ENCODE results near the gene PDLIM5. TPM values are rescaled to one million over a fixed set of nuclear protein-coding genes. Genes with fewer than 3 reads are reported as not detected.
"Not testable (repeated sequence)": the region's sequence is repeated elsewhere in the genome, so short reads cannot be mapped to it uniquely, and the experiment has no call there.

PDLIM5 gene, protein sequence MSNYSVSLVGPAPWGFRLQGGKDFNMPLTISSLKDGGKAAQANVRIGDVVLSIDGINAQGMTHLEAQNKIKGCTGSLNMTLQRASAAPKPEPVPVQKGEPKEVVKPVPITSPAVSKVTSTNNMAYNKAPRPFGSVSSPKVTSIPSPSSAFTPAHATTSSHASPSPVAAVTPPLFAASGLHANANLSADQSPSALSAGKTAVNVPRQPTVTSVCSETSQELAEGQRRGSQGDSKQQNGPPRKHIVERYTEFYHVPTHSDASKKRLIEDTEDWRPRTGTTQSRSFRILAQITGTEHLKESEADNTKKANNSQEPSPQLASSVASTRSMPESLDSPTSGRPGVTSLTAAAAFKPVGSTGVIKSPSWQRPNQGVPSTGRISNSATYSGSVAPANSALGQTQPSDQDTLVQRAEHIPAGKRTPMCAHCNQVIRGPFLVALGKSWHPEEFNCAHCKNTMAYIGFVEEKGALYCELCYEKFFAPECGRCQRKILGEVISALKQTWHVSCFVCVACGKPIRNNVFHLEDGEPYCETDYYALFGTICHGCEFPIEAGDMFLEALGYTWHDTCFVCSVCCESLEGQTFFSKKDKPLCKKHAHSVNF
- total RNA-seq (36.5 TPM), polyA plus RNA-seq (10 to 100 TPM; 42.1 to 64.5 (median 47.1) TPM)

DNA sequence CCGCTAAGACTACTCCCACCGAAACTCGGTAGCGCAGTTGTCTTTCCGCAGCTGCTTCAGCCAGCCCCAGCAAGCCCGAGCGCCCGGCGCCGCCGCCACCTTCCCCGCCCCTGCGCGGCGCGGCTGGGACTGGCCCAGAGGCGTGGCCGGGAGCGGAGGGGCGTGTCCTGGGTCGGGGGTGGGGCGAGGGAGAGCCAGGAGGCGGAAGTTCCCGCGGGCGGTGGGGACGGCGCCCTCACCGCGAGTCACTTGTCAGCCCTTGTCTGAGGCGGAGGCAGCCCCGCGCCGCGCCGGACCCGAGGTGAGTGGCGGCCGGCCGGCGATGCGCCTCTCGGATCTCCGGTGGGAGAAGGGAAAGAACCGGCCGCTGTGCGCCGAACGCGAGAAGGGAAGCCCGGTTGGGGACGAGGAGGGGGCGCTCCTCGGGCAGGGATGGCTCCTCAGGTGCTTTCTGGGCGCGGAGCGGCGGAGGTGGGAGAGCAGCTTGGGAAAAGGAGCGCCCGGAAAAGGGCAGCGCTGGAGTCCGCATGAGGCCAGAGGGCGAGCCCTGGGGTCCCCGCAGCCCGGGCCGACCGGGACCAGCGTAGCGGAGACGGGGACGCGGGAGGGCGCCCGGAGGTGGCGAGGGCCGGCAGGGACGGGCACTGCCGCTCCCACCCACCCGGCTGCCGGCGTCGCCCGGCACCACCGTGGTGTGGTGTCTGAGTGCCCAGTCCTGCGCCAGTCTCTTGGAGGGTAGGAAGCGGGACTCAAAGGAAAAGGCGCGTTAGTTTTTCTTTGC is at the start of gene PDLIM5:
Gene PDLIM5 (plus strand): TSS at position 248 of the 781 bp plus-strand sequence. CDS start 3,347 bp downstream, outside the sequence.
- H3K9me3 ChIP-seq (ENCODE audit: control insufficient read depth in 2 of 2, low read length in 2 of 2): no peaks in the 10 kb centered on the region
- H3K27ac ChIP-seq (ENCODE audit: insufficient read depth, low read length, poor library complexity, severe bottlenecking): peak within 1 kb of the TSS; percentile 73
- H3K36me3 ChIP-seq (ENCODE audit: control insufficient read depth, insufficient read depth, low read length): no peaks in the 10 kb centered on the region
- Mint-ChIP-seq H3K4me3 (peak within 1 kb of the TSS; percentile 90 to 96 (median 92)), H3K27ac (peak within 1 kb of the TSS; percentile 66 to 85 (median 71)), H3K27me3 (peaks cover 26% of the 10 kb centered on the region), H3K36me3 (peaks cover 4% of the 10 kb centered on the region), H3K9me3 (no peaks in the 10 kb centered on the region), H3K4me1 (peaks cover 27 to 36% (median 30%) of the 10 kb centered on the region in 4 donors)
- DNase-seq: peak; percentile 82 to 93 (median 85)
- H3K4me1 ChIP-seq (ENCODE audit: control insufficient read depth, insufficient read depth, low read length, poor library complexity, severe bottlenecking): peaks cover 22% of the 10 kb centered on the region
- ATAC-seq (ENCODE audit: low read depth in 2 of 2): peak; percentile 97 to 98
- peak within 1 kb of the TSS; percentile 88 for H3K4me3 ChIP-seq (ENCODE audit: low read depth, low read length)
- peaks cover 14% of the 10 kb centered on the region for H3K27me3 ChIP-seq (ENCODE audit: control insufficient read depth, insufficient read depth, low read length)

DNA sequence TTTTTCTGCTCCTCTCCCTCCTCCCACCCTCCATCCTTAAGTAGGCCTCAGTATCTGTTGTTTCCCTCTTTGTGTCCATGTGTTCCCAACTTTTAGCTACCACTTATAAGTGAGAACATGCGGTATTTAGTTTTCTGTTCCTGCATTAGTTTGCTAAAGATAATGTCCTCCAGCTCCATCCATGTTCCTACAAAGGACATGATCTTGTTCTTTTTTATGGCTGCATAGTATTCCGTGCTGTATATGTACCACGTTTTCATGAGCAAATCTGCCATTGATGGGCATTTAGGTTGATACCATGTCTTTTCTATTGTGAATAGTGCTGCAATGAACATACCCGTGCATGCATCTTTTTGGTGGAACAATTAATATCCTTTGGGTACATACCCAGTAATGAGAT is 49.3 kb upstream of the PDLIM5 start:
- not testable (repeated sequence) for DNase-seq; ATAC-seq (ENCODE audit: low read depth in 2 of 2); H3K36me3 ChIP-seq (ENCODE audit: control insufficient read depth, insufficient read depth, low read length); H3K9me3 ChIP-seq (ENCODE audit: control insufficient read depth in 2 of 2, low read length in 2 of 2); H3K4me3 Mint-ChIP-seq; H3K4me1 ChIP-seq (ENCODE audit: control insufficient read depth, insufficient read depth, low read length, poor library complexity, severe bottlenecking); H3K9me3 Mint-ChIP-seq; H3K36me3 Mint-ChIP-seq; H3K27ac ChIP-seq (ENCODE audit: insufficient read depth, low read length, poor library complexity, severe bottlenecking); H3K27ac Mint-ChIP-seq; H3K27me3 ChIP-seq (ENCODE audit: control insufficient read depth, insufficient read depth, low read length); H3K4me3 ChIP-seq (ENCODE audit: low read depth, low read length); H3K4me1 Mint-ChIP-seq
- H3K27me3 Mint-ChIP-seq: peaks cover 17% of the 10 kb centered on the region

DNA sequence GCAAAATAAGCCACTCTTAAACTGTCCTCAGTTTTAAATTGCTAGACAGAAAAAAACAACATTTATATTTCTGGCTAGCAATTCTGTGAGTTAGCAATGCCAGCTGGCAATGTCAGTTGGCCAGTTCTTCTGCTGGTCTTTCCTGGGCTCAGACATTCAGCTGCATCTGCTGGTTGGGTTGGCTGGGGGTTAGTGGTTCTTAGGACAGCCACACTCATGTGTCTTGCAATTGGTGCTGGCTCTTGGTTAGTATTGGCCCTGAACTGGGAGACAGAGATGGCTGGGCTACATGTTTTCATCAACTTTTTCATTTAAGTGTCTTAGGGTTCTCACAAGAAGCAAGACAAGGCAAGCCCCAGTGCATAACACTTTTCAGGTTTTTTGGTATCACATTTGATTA is 48.0 kb upstream of the PDLIM5 start:
- Mint-ChIP-seq H3K36me3 (no peaks in the 10 kb centered on the region), H3K4me1 (no peaks in the 10 kb centered on the region), H3K4me3 (no peak overlapping the region), H3K27me3 (peaks cover 15% of the 10 kb centered on the region), H3K27ac (no peak overlapping the region), H3K9me3 (peaks cover 0 to 3% (median 0%) of the 10 kb centered on the region in 7 donors)
- DNase-seq (no peak), ATAC-seq (ENCODE audit: low read depth in 2 of 2) (no peak)
- peaks cover 2% of the 10 kb centered on the region for H3K27me3 ChIP-seq (ENCODE audit: control insufficient read depth, insufficient read depth, low read length)
- no peaks in the 10 kb centered on the region for H3K36me3 ChIP-seq (ENCODE audit: control insufficient read depth, insufficient read depth, low read length)
- no peak overlapping the region for H3K27ac ChIP-seq (ENCODE audit: insufficient read depth, low read length, poor library complexity, severe bottlenecking)
- H3K9me3 ChIP-seq (ENCODE audit: control insufficient read depth in 2 of 2, low read length in 2 of 2): no peaks in the 10 kb centered on the region
- no peaks in the 10 kb centered on the region for H3K4me1 ChIP-seq (ENCODE audit: control insufficient read depth, insufficient read depth, low read length, poor library complexity, severe bottlenecking)
- no peak overlapping the region for H3K4me3 ChIP-seq (ENCODE audit: low read depth, low read length)

DNA sequence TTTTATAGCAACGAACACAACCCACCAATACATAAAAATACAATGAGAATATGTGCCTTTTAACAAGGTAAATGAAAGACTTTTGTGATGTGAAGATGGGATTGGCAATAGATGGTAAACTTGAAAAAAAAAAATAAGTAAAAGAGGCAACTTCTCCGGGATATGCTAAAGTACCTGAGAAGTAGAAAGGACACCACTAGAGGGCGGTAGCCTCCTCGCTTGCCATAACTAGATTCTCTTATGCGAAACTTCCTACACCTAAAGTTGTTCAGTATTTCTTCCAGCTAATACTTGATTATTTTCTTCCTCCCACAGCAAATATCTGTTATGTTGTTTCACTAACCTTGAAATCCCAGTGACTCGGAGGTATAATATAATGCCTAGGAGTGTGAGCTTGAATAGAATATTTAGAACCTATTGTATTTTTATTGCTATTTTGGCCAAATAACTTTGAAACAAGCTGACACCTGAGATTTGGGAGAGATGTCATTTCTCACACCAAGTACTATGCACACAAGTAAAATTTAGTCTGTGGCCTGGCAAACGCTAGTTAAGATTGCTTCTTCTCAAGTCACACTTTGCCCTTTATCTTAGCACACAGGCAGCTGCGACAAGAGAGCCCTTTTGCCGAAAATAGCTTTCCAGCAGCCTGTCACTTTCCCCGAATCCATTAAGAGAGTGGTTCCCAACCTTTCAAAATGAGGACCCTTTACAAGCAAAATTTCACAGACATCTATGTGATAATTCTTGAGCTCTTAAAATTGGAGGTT is 44.9 kb upstream of the PDLIM5 start:
- no peaks in the 10 kb centered on the region for H3K4me1 Mint-ChIP-seq
- ATAC-seq (ENCODE audit: low read depth in 2 of 2) (peak; percentile 62 to 64), DNase-seq (peak; percentile 24 to 82 (median 55))
- Histone ChIP-seq H3K4me1 (ENCODE audit: control insufficient read depth, insufficient read depth, low read length, poor library complexity, severe bottlenecking) (no peaks in the 10 kb centered on the region), H3K27ac (ENCODE audit: insufficient read depth, low read length, poor library complexity, severe bottlenecking) (no peak overlapping the region), H3K4me3 (ENCODE audit: low read depth, low read length) (no peak overlapping the region), H3K36me3 (ENCODE audit: control insufficient read depth, insufficient read depth, low read length) (no peaks in the 10 kb centered on the region), H3K9me3 (ENCODE audit: control insufficient read depth in 2 of 2, low read length in 2 of 2) (no peaks in the 10 kb centered on the region), H3K27me3 (ENCODE audit: control insufficient read depth, insufficient read depth, low read length) (no peaks in the 10 kb centered on the region)
- peaks cover 24% of the 10 kb centered on the region for H3K27me3 Mint-ChIP-seq
- no peaks in the 10 kb centered on the region for H3K36me3 Mint-ChIP-seq
- H3K9me3 Mint-ChIP-seq: peaks cover 0 to 3% (median 0%) of the 10 kb centered on the region in 7 donors
- no peak overlapping the region for H3K27ac Mint-ChIP-seq
- H3K4me3 Mint-ChIP-seq: no peak overlapping the region

DNA sequence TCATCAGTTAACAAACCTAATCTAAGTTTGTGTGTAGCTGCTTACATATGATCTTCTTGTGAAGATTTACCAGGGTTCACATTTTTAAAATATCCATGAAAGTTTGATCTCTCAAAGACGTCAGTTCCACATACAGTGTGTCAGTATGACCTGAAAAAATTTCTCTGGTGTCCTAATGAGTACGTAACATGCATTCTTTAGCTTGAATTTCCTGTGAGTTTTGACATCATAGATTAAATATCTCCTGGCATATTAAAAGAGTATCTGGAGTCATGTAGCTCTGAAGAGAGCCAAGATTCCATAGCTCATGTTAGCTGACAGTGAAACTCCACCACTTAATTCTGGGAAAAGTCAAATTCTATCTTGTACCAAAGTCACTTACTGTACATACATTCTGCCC is 43.9 kb upstream of the PDLIM5 start:
- Mint-ChIP-seq H3K9me3 (peaks cover 0 to 1% (median 0%) of the 10 kb centered on the region in 7 donors), H3K4me1 (no peaks in the 10 kb centered on the region), H3K36me3 (no peaks in the 10 kb centered on the region), H3K4me3 (no peak overlapping the region), H3K27me3 (peaks cover 28% of the 10 kb centered on the region), H3K27ac (no peak overlapping the region)
- peaks cover under 1% of the 10 kb centered on the region for H3K27me3 ChIP-seq (ENCODE audit: control insufficient read depth, insufficient read depth, low read length)
- no peaks in the 10 kb centered on the region for H3K9me3 ChIP-seq (ENCODE audit: control insufficient read depth in 2 of 2, low read length in 2 of 2)
- H3K27ac ChIP-seq (ENCODE audit: insufficient read depth, low read length, poor library complexity, severe bottlenecking): no peak overlapping the region
- no peaks in the 10 kb centered on the region for H3K36me3 ChIP-seq (ENCODE audit: control insufficient read depth, insufficient read depth, low read length)
- no peak overlapping the region for H3K4me3 ChIP-seq (ENCODE audit: low read depth, low read length)
- H3K4me1 ChIP-seq (ENCODE audit: control insufficient read depth, insufficient read depth, low read length, poor library complexity, severe bottlenecking): no peaks in the 10 kb centered on the region
- DNase-seq (no peak), ATAC-seq (ENCODE audit: low read depth in 2 of 2) (no peak)

DNA sequence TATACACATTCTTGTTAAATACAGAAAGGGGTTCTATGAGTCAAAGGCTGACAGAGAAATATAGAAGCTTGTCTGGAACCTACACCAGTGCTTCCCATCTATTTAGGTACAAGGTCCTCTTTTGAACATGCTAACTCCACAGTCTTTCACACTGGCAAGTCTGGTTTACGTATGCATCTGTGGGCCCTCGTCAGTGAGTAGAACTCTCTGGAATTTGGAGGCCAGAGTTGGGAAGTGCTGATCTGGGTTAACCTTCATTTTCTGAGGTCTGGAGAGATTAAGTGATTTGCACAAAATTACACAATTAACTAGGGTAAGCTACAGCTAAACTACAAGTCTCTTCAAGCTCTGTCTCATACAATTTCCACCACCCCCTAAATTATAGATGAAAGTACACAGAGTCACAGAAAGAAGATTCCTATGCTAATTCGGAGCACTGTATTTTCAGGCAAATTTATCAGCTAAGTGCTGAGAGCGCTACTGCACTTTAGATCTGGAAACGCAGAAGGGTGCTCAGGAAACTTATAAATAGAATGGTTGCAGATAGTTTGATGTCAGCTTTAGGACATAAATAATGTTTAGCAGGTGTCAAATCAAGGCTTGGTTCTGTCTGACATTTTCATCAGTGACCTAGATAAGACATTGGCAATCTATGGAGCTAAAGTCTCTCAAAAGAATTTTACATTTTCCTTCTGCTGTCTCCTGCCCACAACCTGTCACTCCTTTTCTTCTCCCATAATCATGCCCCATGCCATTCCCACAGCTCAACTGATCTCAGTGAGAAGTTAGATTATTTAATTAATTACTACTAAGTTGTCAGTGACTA is 43.0 kb upstream of the PDLIM5 start:
- Mint-ChIP-seq H3K36me3 (no peaks in the 10 kb centered on the region), H3K27ac (no peak overlapping the region), H3K4me3 (no peak overlapping the region), H3K4me1 (no peaks in the 10 kb centered on the region), H3K9me3 (peaks cover 0 to 1% (median 0%) of the 10 kb centered on the region in 7 donors), H3K27me3 (peaks cover 37% of the 10 kb centered on the region)
- Histone ChIP-seq H3K9me3 (ENCODE audit: control insufficient read depth in 2 of 2, low read length in 2 of 2) (no peaks in the 10 kb centered on the region), H3K36me3 (ENCODE audit: control insufficient read depth, insufficient read depth, low read length) (no peaks in the 10 kb centered on the region), H3K4me3 (ENCODE audit: low read depth, low read length) (no peak overlapping the region), H3K4me1 (ENCODE audit: control insufficient read depth, insufficient read depth, low read length, poor library complexity, severe bottlenecking) (no peaks in the 10 kb centered on the region), H3K27ac (ENCODE audit: insufficient read depth, low read length, poor library complexity, severe bottlenecking) (no peak overlapping the region), H3K27me3 (ENCODE audit: control insufficient read depth, insufficient read depth, low read length) (peaks cover 2% of the 10 kb centered on the region)
- DNase-seq (no peak), ATAC-seq (ENCODE audit: low read depth in 2 of 2) (no peak)

DNA sequence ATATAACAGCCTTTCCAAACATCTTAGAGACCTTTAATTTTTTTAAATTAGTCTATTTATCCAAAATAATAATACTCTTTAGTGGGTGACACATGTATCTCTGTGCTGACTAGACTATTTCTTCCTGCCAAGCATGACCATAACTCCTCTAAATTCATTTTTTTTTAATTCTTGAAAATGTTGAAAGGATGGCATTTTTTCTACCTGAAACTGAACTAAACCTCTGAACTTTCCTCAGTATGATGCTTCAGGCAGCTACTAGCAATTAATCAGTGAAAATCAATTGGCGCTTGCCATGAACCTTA is 42.4 kb upstream of the PDLIM5 start:
- peaks cover 0 to 1% (median 0%) of the 10 kb centered on the region in 7 donors for H3K9me3 Mint-ChIP-seq

More for the DNA sequence above, 42.4 kb upstream of the PDLIM5 start:
- no peak for ATAC-seq (ENCODE audit: low read depth in 2 of 2)
- Mint-ChIP-seq H3K4me3 (no peak overlapping the region), H3K27ac (no peak overlapping the region), H3K4me1 (no peaks in the 10 kb centered on the region), H3K36me3 (no peaks in the 10 kb centered on the region), H3K27me3 (peaks cover 43% of the 10 kb centered on the region)
- DNase-seq: no peak
- Histone ChIP-seq H3K4me3 (ENCODE audit: low read depth, low read length) (no peak overlapping the region), H3K27me3 (ENCODE audit: control insufficient read depth, insufficient read depth, low read length) (peaks cover 2% of the 10 kb centered on the region), H3K36me3 (ENCODE audit: control insufficient read depth, insufficient read depth, low read length) (no peaks in the 10 kb centered on the region), H3K4me1 (ENCODE audit: control insufficient read depth, insufficient read depth, low read length, poor library complexity, severe bottlenecking) (no peaks in the 10 kb centered on the region), H3K27ac (ENCODE audit: insufficient read depth, low read length, poor library complexity, severe bottlenecking) (no peak overlapping the region), H3K9me3 (ENCODE audit: control insufficient read depth in 2 of 2, low read length in 2 of 2) (no peaks in the 10 kb centered on the region)
